OCI-LY1 (cell line): ENCODE data around the gene FAM228A.

Experiments
- H2AFZ ChIP-seq: fragments of 200-600 bp; sonication (generic), shearing (Covaris generic); 2 replicates; pipeline ENCODE4 v1.6.0; 2014; ENCODE audit warnings: antibody characterized with exemption, mild to moderate bottlenecking, low read length
- H3F3A ChIP-seq: fragments of 200-600 bp; sonication (generic), shearing (Covaris generic); 2 replicates; pipeline ENCODE4 v1.6.0; 2014; ENCODE audit warnings: mild to moderate bottlenecking, antibody characterized with exemption, low read length, moderate library complexity; ENCODE audit not compliant: insufficient read depth
- H3K27ac ChIP-seq: fragments of 200-600 bp; sonication (generic); 2 replicates; pipeline ENCODE4 v1.5.1; 2014; ENCODE audit warnings: low read length, mixed run types, mild to moderate bottlenecking, low read depth; ENCODE audit not compliant: poor library complexity, severe bottlenecking
- H3K27me3 ChIP-seq: fragments of 200-600 bp; sonication (generic); 2 replicates; pipeline ENCODE4 v1.6.0; 2014; ENCODE audit warnings: antibody characterized with exemption, mild to moderate bottlenecking, low read length, moderate library complexity; ENCODE audit not compliant: insufficient read depth
- H3K36me3 ChIP-seq: fragments of 200-600 bp; sonication (generic); 2 replicates; pipeline ENCODE4 v1.6.1; 2014; ENCODE audit warnings: mild to moderate bottlenecking, antibody characterized with exemption, low read length, moderate library complexity, mixed read lengths; ENCODE audit not compliant: insufficient read depth
- H3K4me1 ChIP-seq: fragments of 200-600 bp; sonication (generic); 2 replicates; pipeline ENCODE4 v1.5.1; 2014; ENCODE audit warnings: mild to moderate bottlenecking, low read length, moderate library complexity; ENCODE audit not compliant: insufficient read depth, severe bottlenecking
- H3K4me2 ChIP-seq: fragments of 200-600 bp; sonication (generic), shearing (Covaris generic); 2 replicates; pipeline ENCODE4 v1.6.1; 2014; ENCODE audit warnings: low read length
- H3K4me3 ChIP-seq: fragments of 200-600 bp; sonication (generic); 2 replicates; pipeline ENCODE4 v1.5.1; 2014; ENCODE audit warnings: low read length, low read depth, mild to moderate bottlenecking, mixed read lengths; ENCODE audit not compliant: poor library complexity, severe bottlenecking
- H3K79me2 ChIP-seq: fragments of 200-600 bp; shearing (Covaris generic); 2 replicates; pipeline ENCODE4 v1.6.1; 2016; ENCODE audit warnings: mixed run types, low read length, mixed read lengths; ENCODE audit not compliant: insufficient read depth
- H3K9ac ChIP-seq: fragments of 200-600 bp; sonication (generic), shearing (Covaris generic); 2 replicates; pipeline ENCODE4 v1.6.1; 2014; ENCODE audit warnings: mild to moderate bottlenecking, low read length, mixed read lengths
- H3K9me2 ChIP-seq: fragments of 200-600 bp; sonication (generic), shearing (Covaris generic); 2 replicates; pipeline ENCODE4 v1.6.1; 2014; ENCODE audit warnings: low read depth, mild to moderate bottlenecking, low read length, mixed read lengths
- H3K9me3 ChIP-seq: fragments of 200-600 bp; shearing (Covaris generic); 2 replicates; pipeline ENCODE4 v1.6.1; 2014; ENCODE audit warnings: low read length, mixed read lengths
- H4K20me1 ChIP-seq: fragments of 200-600 bp; sonication (generic), shearing (Covaris generic); 2 replicates; pipeline ENCODE4 v1.6.0; 2016; ENCODE audit warnings: mild to moderate bottlenecking, low read length; ENCODE audit not compliant: insufficient read depth
- EZH2 ChIP-seq: fragments of 200-600 bp; sonication (generic), shearing (Covaris generic); IDR thresholded peaks from 2 replicates; pipeline ENCODE4 v1.8.0; 2017; ENCODE audit warnings: borderline replicate concordance, mixed run types, mild to moderate bottlenecking, antibody characterized with exemption, low read length, moderate library complexity, mixed read lengths
- TF ChIP-seq, protein P1 (sequence below): fragments of 200-600 bp; sonication (generic), shearing (Covaris generic); IDR thresholded peaks from 2 replicates; pipeline ENCODE4 v1.5.1; 2017; ENCODE audit warnings: mild to moderate bottlenecking, antibody characterized with exemption, low read length, moderate library complexity, mixed read lengths

FAM228A gene

DNA sequence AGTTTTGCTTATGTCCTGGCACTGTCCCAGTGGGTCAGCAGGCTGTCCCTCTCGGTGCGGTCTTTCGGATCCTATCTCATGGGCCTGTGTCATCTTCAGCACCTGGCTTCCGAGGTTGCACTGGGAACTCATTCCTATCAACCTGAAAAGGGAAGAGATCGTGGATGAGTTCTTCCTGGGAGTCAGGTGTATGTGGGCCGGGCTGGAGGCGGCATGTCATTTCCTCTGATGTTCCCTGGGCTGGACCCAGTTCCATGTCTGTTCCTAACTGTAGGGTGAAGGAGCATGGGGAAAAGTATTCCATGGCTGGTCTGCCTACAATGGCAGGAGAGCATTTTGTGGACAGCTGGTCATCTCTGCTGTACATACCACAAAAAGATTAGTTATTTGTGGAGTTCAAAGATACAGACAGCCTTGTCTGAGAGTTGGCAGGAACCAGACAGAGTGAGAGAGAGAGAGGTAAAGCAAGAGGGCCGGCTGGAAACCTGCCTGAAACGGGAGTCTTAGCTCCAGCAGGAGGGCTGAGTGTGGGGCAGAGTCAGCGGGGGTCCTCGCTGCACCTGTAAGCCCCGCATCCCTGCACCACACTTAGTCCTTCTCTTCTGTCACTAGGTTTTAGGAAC is 25.2 kb downstream of the FAM228A start:
- Histone ChIP-seq H3K36me3 (peaks cover 21% of the 10 kb centered on the region), H3K9ac (no peak overlapping the region), H4K20me1 (no peaks in the 10 kb centered on the region), H3K9me2 (no peaks in the 10 kb centered on the region), H3K27ac (no peak overlapping the region), H3K9me3 (no peaks in the 10 kb centered on the region), H3K79me2 (no peaks in the 10 kb centered on the region), H3F3A (no peaks in the 10 kb centered on the region), H3K4me1 (no peaks in the 10 kb centered on the region), H3K4me3 (no peak overlapping the region), H2AFZ (no peak overlapping the region), H3K27me3 (no peaks in the 10 kb centered on the region), H3K4me2 (no peak overlapping the region)
- TF ChIP-seq, protein P1, sequence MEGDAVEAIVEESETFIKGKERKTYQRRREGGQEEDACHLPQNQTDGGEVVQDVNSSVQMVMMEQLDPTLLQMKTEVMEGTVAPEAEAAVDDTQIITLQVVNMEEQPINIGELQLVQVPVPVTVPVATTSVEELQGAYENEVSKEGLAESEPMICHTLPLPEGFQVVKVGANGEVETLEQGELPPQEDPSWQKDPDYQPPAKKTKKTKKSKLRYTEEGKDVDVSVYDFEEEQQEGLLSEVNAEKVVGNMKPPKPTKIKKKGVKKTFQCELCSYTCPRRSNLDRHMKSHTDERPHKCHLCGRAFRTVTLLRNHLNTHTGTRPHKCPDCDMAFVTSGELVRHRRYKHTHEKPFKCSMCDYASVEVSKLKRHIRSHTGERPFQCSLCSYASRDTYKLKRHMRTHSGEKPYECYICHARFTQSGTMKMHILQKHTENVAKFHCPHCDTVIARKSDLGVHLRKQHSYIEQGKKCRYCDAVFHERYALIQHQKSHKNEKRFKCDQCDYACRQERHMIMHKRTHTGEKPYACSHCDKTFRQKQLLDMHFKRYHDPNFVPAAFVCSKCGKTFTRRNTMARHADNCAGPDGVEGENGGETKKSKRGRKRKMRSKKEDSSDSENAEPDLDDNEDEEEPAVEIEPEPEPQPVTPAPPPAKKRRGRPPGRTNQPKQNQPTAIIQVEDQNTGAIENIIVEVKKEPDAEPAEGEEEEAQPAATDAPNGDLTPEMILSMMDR = no peak
- no peak for TF ChIP-seq EZH2

DNA sequence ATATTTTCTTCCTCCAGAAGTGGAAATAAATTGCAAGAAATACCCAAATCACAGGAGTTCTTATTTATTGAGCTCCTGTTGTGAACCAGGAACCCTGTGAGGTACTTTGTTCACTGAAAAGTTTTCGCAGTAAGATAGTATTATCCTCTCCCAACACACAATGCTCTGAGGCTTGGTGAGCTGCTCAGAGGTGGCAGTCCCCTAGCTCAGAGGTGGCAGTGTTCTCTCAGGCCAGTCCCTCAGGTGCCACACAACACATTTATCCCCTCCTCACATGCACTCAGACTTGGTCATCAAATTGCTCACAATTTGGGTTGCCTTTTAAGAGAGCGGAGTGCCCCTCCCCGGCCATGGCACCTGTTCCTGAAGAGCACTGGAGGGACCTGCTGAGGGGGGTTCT is 25.9 kb downstream of the FAM228A start:
- Histone ChIP-seq H3K27ac (no peak overlapping the region), H3K9me3 (no peaks in the 10 kb centered on the region), H3K9me2 (no peaks in the 10 kb centered on the region), H3K79me2 (no peaks in the 10 kb centered on the region), H4K20me1 (no peaks in the 10 kb centered on the region), H3K36me3 (peaks cover 27% of the 10 kb centered on the region), H3F3A (no peaks in the 10 kb centered on the region), H3K9ac (no peak overlapping the region), H2AFZ (no peak overlapping the region), H3K4me1 (no peaks in the 10 kb centered on the region), H3K4me2 (no peak overlapping the region), H3K27me3 (no peaks in the 10 kb centered on the region), H3K4me3 (no peak overlapping the region)
- TF ChIP-seq, protein P1 = no peak
- TF ChIP-seq EZH2 = no peak

DNA sequence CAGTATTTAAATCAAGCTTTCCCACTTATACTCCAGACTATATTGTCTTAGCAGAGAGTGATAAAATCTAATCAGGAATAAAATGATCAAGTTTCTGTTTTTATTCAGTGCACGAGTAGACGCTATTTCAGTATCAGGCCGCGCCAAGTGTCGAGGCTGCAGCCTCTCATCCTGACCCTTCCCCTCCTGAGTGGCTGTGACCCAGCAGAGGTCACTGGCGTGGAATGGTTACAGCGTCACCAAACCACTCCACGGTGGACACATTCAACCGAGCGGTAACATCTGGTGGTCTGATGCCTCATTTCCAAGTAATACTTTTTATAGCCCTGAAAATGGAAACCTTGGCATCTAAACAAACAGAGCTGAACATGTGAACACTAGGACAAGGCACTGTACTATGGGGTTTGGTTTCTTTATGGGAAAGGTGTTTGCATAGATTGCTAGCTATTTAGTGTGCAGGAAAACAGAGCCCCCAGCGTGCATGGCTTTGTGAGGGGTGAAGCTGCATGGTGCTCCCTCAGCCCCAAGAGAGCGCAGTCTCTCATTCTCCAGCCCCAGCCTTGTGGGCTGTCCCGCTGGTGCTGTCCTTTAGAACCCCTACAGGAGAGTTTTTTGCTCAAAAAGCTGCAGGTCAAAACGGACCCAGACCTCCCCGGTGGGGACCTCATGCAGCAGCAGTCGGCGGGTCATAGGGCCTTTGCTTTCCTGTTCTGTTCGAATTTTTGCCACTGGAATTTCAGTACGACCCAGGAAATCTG is 28.4 kb downstream of the FAM228A start:
- H3K4me2 ChIP-seq = no peak overlapping the region
- no peak overlapping the region for H3K27ac ChIP-seq
- H3K36me3 ChIP-seq = peaks cover 42% of the 10 kb centered on the region

More for the DNA sequence above, 28.4 kb downstream of the FAM228A start:
- Histone ChIP-seq H3K4me3 (no peak overlapping the region), H3K4me1 (no peaks in the 10 kb centered on the region), H2AFZ (no peak overlapping the region), H3K9me2 (no peaks in the 10 kb centered on the region), H3K27me3 (no peaks in the 10 kb centered on the region), H3K79me2 (no peaks in the 10 kb centered on the region), H3K9ac (no peak overlapping the region), H3F3A (no peaks in the 10 kb centered on the region), H3K9me3 (no peaks in the 10 kb centered on the region), H4K20me1 (no peaks in the 10 kb centered on the region)
- no peak for TF ChIP-seq EZH2
- TF ChIP-seq, protein P1 = no peak
